ENCODE data around the gene SLC66A1. TPM values are rescaled to one million over a fixed set of nuclear protein-coding genes. Genes with fewer than 3 reads are reported as not detected.
"Not testable (repeated sequence)": the region's sequence is repeated elsewhere in the genome, so short reads cannot be mapped to it uniquely, and the experiment has no call there.

Gene SLC66A1
- total RNA-seq = 18.6 and 28.3 TPM in 2 replicates

- TF ChIP-seq CTCF (IDR thresholded peaks at IDR 0.05; ENCODE audit: insufficient read depth, low read depth, low read length) = no peak
- peak; percentile 92 for DNase-seq (ENCODE audit: low read depth)
- peak within 1 kb of the TSS; percentile 84 for H3K4me3 ChIP-seq (ENCODE audit: low read depth, low read length)
Observed at GRCh38 chr1:19311931-19312781, at the start of gene SLC66A1, which contains the start of gene AKR7A2. SLC66A1 (plus strand) TSS chr1:19312326; CDS start chr1:19317678, 5,352 bp downstream. AKR7A2 (minus strand) TSS chr1:19312144; CDS start chr1:19312124, 20 bp downstream.

GRCh38 chr1:19262744-19263143 is 49.4 kb upstream of the SLC66A1 start:
- no peak for DNase-seq (ENCODE audit: low read depth)
- no peak for TF ChIP-seq CTCF (IDR thresholded peaks at IDR 0.05; ENCODE audit: insufficient read depth, low read depth, low read length)
- no peak overlapping the region for H3K4me3 ChIP-seq (ENCODE audit: low read depth, low read length)

GRCh38 chr1:19268445-19268844 is 43.7 kb upstream of the SLC66A1 start:
- no peak for DNase-seq (ENCODE audit: low read depth)
- TF ChIP-seq CTCF (IDR thresholded peaks at IDR 0.05; ENCODE audit: insufficient read depth, low read depth, low read length) = no peak
- no peak overlapping the region for H3K4me3 ChIP-seq (ENCODE audit: low read depth, low read length)

GRCh38 chr1:19269427-19270342 is 42.4 kb upstream of the SLC66A1 start:
- peak; percentile 9 for TF ChIP-seq CTCF (IDR thresholded peaks at IDR 0.05; ENCODE audit: insufficient read depth, low read depth, low read length)
- not testable (repeated sequence) for DNase-seq (ENCODE audit: low read depth); H3K4me3 ChIP-seq (ENCODE audit: low read depth, low read length)

GRCh38 chr1:19270343-19270730 is 41.8 kb upstream of the SLC66A1 start:
- DNase-seq (ENCODE audit: low read depth); H3K4me3 ChIP-seq (ENCODE audit: low read depth, low read length): not testable (repeated sequence)

- no peak for TF ChIP-seq CTCF (IDR thresholded peaks at IDR 0.05; ENCODE audit: insufficient read depth, low read depth, low read length)
- DNase-seq (ENCODE audit: low read depth) = no peak
- H3K4me3 ChIP-seq (ENCODE audit: low read depth, low read length) = no peak overlapping the region
Observed at GRCh38 chr1:19272064-19272463, 40.1 kb upstream of the SLC66A1 start.

All from fibroblast of villous mesenchyme (primary cell).